HEK293 (cell line): ENCODE results near the gene SCN7A.

ENCODE experiments used
- CTCF ChIA-PET: fragments of 350-600 bp; formaldehyde crosslinking; extraction: SDS; loops from one replicate; lab custom pipeline; 2021; ENCODE audit warnings: antibody characterized with exemption; lab: Yijun Ruan, JAX
- POLR2A ChIA-PET: fragments of 300-600 bp; formaldehyde crosslinking; extraction: SDS; loops from one replicate; lab custom pipeline; 2020; ENCODE audit warnings: antibody characterized with exemption, inconsistent platforms; lab: Yijun Ruan, JAX
- H3K27ac ChIP-seq: fragments of 200-500 bp; sonication (Bioruptor generic); 2 replicates; pipeline ENCODE4 v1.5.1; 2014; ENCODE audit warnings: low read depth, low read length, control low read depth, inconsistent platforms; ENCODE audit errors: extremely low read depth
- H3K36me3 ChIP-seq, 2 experiments: fragments of 200-500 bp in 1 of 2; sonication (Bioruptor generic) in 1 of 2; 1 replicate in 1 of 2; 2 replicates in 1 of 2; pipeline ENCODE4 v1.5.1; 2014 to 2017; ENCODE audit warnings: inconsistent platforms in 2 of 2, low read length in 2 of 2; ENCODE audit not compliant: control insufficient read depth in 2 of 2, insufficient read depth in 1 of 2
- H3K4me1 ChIP-seq: fragments of 200-500 bp; sonication (Bioruptor generic); 2 replicates; pipeline ENCODE4 v1.5.1; 2014; ENCODE audit warnings: mild to moderate bottlenecking, low read length, inconsistent platforms; ENCODE audit not compliant: control insufficient read depth, insufficient read depth
- H3K4me3 ChIP-seq: 2 replicates; pipeline ENCODE4 v1.5.1; 2011; ENCODE audit warnings: low read depth, mild to moderate bottlenecking, control low read depth, low read length, moderate library complexity
- H3K9me3 ChIP-seq: fragments of 200-500 bp; sonication (Bioruptor generic); 2 replicates; pipeline ENCODE4 v1.5.1; 2014; ENCODE audit warnings: low read depth, low read length, inconsistent platforms; ENCODE audit not compliant: control insufficient read depth, insufficient read depth
- CTCF ChIP-seq: fragments of 450-650 bp; formaldehyde crosslinking; IDR thresholded peaks from 2 replicates; pipeline ENCODE4 v1.5.1; 2016; ENCODE audit warnings: missing biosample characterization, missing genetic modification characterization
- EGR2 ChIP-seq: fragments of 450-650 bp; formaldehyde crosslinking; IDR thresholded peaks from 2 replicates; pipeline ENCODE4 v1.5.1; 2016; ENCODE audit warnings: low read depth, missing biosample characterization, missing genetic modification characterization
- GLI4 ChIP-seq: fragments of 450-650 bp; formaldehyde crosslinking; IDR thresholded peaks from 2 replicates; pipeline ENCODE4 v1.5.1; 2016; ENCODE audit warnings: missing biosample characterization, missing genetic modification characterization
- HOXA7 ChIP-seq: sonication (generic); formaldehyde crosslinking; IDR thresholded peaks from 2 replicates; pipeline ENCODE4 v1.8.1; 2022; ENCODE audit warnings: missing genetic modification reagents, borderline replicate concordance
- KLF7 ChIP-seq: fragments of 450-650 bp; formaldehyde crosslinking; IDR thresholded peaks from 2 replicates; pipeline ENCODE4 v1.5.1; 2016; ENCODE audit warnings: missing biosample characterization, missing genetic modification characterization, borderline replicate concordance
- SETDB1 ChIP-seq: IDR thresholded peaks from one replicate; pipeline ENCODE4 v1.6.1; 2017; ENCODE audit warnings: mild to moderate bottlenecking, low read length, moderate library complexity, mixed read lengths; ENCODE audit not compliant: insufficient read length
- TRIM28 ChIP-seq: IDR thresholded peaks from 2 replicates; pipeline ENCODE4 v1.6.1; 2011; ENCODE audit warnings: low read length, control low read depth, borderline replicate concordance
- ZBTB17 ChIP-seq: fragments of 450-650 bp; formaldehyde crosslinking; IDR thresholded peaks from 2 replicates; pipeline ENCODE4 v1.5.1; 2016; ENCODE audit warnings: missing biosample characterization, missing genetic modification characterization
- ZBTB48 ChIP-seq: fragments of 450-650 bp; formaldehyde crosslinking; IDR thresholded peaks from 2 replicates; pipeline ENCODE4 v1.5.1; 2016; ENCODE audit warnings: missing biosample characterization, missing genetic modification characterization
- ZFHX2 ChIP-seq: fragments of 450-650 bp; formaldehyde crosslinking; conservative IDR thresholded peaks from 2 replicates; pipeline ENCODE4 v1.5.1; 2016; ENCODE audit warnings: missing biosample characterization, missing genetic modification characterization
- ZNF302 ChIP-seq: fragments of 450-650 bp; formaldehyde crosslinking; IDR thresholded peaks from 2 replicates; pipeline ENCODE4 v1.5.1; 2016; ENCODE audit warnings: missing biosample characterization, missing genetic modification characterization, low read depth
- ZNF341 ChIP-seq: fragments of 450-650 bp; formaldehyde crosslinking; IDR thresholded peaks from 2 replicates; pipeline ENCODE4; 2016; ENCODE audit warnings: low read depth, missing biosample characterization, missing genetic modification characterization
- ZNF561 ChIP-seq: fragments of 450-650 bp; IDR thresholded peaks from 2 replicates; pipeline ENCODE4 v1.5.1; 2018; ENCODE audit warnings: missing biosample characterization, missing genetic modification characterization, borderline replicate concordance
- ZNF624 ChIP-seq: fragments of 450-650 bp; formaldehyde crosslinking; IDR thresholded peaks from 2 replicates; pipeline ENCODE4 v1.5.1; 2017; ENCODE audit warnings: missing biosample characterization, missing genetic modification characterization
- ZNF654 ChIP-seq: fragments of 450-650 bp; formaldehyde crosslinking; IDR thresholded peaks from 2 replicates; pipeline ENCODE4 v1.5.1; 2016; ENCODE audit warnings: low read depth, missing biosample characterization, missing genetic modification characterization
- TF ChIP-seq, protein P1 (sequence below): fragments of 450-650 bp; formaldehyde crosslinking; IDR thresholded peaks from 2 replicates; pipeline ENCODE4 v1.5.1; 2016; ENCODE audit warnings: missing biosample characterization, missing genetic modification characterization, borderline replicate concordance
- TF ChIP-seq, protein P2 (sequence below): fragments of 450-650 bp; formaldehyde crosslinking; IDR thresholded peaks from 2 replicates; pipeline ENCODE4 v1.5.1; 2016; ENCODE audit warnings: missing biosample characterization, missing genetic modification characterization

The SCN7A gene

DNA sequence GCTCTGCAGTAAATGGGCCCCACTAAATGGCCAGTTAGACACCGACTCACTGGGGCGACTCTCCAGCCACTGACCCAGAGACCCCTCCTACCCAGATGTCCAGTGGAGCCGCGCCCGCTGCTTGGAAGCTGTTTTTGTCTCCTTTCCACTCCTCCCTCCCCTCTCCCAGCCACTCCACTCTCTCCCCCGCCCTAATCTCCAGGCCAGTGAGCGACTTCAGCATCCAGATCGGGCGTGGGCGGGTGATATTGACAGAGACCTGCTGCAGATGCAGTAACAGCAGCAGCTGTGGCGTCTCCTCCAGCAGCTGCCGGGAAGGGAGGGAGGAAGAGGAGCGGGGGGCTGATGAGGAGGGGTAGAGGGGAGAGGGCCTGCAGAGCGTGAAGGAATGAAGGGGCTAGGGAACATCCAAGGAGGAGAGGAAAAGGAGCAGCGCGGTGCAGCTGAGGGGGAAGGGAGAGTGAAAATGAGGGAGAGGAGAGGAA, at the start of gene SCN7A:
TSS of gene SCN7A (minus strand) at position 110 of the 485 bp plus-strand sequence. CDS start 16,553 bp downstream, outside the sequence.
- CTCF ChIA-PET, result no interaction called here

DNA sequence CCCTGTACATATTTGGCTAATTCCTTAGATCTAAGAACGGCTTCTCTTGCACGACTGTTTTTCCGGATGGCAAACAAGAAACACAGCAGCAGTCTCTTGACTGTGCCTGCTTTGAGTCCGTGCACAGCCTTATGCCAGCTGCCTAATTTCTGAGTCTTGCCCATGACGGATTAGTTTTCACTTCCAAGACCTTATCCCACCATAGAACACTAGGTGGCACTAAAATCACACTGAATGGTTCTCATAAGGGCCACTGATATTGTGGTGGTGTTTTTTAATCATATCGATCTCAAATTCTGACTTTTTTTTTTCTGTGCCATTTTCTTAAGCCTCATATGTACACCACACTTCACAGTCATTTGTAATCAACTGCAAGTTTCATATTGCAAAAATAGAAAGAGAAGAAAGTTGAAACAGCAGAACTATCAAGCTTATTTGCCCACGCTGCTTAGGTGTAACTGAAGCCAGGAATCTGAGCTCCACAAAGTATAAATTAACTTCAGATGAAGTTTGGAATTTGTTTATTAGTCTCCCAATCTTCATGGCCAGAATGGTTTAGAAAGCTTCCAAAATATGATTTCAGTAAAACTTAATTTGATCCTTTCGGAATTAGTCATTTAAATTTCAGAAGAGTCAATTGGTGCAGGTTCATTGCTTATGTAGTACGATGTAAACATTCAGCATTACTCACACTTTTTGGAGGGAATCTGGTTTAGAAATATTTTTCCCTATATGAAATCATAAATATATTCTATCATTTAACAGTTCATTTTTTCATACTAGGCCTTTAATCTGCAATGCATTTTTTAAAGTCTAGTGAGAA, 45.5 kb upstream of the SCN7A start:
- Histone ChIP-seq H3K36me3 (no peaks in the 10 kb centered on the region), H3K4me1 (no peaks in the 10 kb centered on the region), H3K27ac (no peak overlapping the region), H3K4me3 (no peak overlapping the region), H3K9me3 (no peaks in the 10 kb centered on the region)
- TF ChIP-seq ZNF624 (tag by site-specific recombination) (no peak), CTCF (tag by site-specific recombination) (peak; percentile 73), ZNF654 (tag by site-specific recombination) (peak; percentile 91)
- POLR2A ChIA-PET, result no interaction called here
- CTCF ChIA-PET, result interaction anchor here (0.6 to 1.6 kb wide), 24 partner anchors 54 to 1643 kb away, joined by 3 to 7 read pairs (median 4); no protein-coding TSS in a partner anchor

More for the DNA sequence above, at the start of gene SCN7A:
- POLR2A ChIA-PET, result no interaction called here
- Histone ChIP-seq H3K4me3 (peak within 1 kb of the TSS; percentile 35), H3K4me1 (no peaks in the 10 kb centered on the region), H3K27ac (no peak within 1 kb of the TSS), H3K9me3 (no peaks in the 10 kb centered on the region)
- TF ChIP-seq ZFHX2 (tag by site-specific recombination) (peak; percentile 75), ZNF341 (tag by site-specific recombination) (peak; percentile 68), EGR2 (peak; percentile 55), ZBTB17 (tag by site-specific recombination) (peak; percentile 67), ZBTB48 (tag by site-specific recombination) (peak; percentile 41; the same call in 1 of the 2 replicates), HOXA7 (CRISPR knock-in tag) (no peak)
- TF ChIP-seq, protein P1, sequence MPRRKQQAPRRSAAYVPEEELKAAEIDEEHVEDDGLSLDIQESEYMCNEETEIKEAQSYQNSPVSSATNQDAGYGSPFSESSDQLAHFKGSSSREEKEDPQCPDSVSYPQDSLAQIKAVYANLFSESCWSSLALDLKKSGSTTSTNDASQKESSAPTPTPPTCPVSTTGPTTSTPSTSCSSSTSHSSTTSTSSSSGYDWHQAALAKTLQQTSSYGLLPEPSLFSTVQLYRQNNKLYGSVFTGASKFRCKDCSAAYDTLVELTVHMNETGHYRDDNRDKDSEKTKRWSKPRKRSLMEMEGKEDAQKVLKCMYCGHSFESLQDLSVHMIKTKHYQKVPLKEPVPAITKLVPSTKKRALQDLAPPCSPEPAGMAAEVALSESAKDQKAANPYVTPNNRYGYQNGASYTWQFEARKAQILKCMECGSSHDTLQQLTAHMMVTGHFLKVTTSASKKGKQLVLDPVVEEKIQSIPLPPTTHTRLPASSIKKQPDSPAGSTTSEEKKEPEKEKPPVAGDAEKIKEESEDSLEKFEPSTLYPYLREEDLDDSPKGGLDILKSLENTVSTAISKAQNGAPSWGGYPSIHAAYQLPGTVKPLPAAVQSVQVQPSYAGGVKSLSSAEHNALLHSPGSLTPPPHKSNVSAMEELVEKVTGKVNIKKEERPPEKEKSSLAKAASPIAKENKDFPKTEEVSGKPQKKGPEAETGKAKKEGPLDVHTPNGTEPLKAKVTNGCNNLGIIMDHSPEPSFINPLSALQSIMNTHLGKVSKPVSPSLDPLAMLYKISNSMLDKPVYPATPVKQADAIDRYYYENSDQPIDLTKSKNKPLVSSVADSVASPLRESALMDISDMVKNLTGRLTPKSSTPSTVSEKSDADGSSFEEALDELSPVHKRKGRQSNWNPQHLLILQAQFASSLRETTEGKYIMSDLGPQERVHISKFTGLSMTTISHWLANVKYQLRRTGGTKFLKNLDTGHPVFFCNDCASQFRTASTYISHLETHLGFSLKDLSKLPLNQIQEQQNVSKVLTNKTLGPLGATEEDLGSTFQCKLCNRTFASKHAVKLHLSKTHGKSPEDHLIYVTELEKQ (tag by site-specific recombination), result no peak
- TF ChIP-seq, all 188 proteins: peak for 5
- no peaks in the 10 kb centered on the region for H3K36me3 ChIP-seq

DNA sequence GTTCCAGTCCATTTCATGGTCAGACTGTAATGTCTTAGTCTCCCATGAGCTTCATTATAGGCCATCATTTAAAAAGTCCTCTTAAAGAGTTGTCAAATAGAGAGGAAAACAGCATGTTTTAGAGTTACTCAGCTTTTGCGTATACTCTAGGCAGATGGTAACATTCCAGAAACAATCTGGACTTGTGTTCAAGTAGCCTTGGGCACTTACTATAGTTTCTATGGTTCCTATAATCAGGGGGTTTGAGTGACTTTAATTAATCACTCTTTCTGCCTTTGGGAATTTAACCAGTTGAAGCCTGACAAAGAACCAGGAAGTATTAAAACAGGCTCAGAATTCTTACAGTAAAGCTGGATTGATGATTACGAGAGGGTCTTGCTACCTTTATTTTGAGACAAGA, 42.1 kb upstream of the SCN7A start:
- CTCF ChIA-PET, result interaction anchor here (0.6 to 1.0 kb wide), 2 partner anchors 409 to 676 kb away, joined by 3 to 4 read pairs; no protein-coding TSS in a partner anchor
- Histone ChIP-seq H3K27ac (no peak overlapping the region), H3K4me3 (no peak overlapping the region), H3K4me1 (no peaks in the 10 kb centered on the region), H3K36me3 (no peaks in the 10 kb centered on the region), H3K9me3 (no peaks in the 10 kb centered on the region)
- TF ChIP-seq, protein P2, sequence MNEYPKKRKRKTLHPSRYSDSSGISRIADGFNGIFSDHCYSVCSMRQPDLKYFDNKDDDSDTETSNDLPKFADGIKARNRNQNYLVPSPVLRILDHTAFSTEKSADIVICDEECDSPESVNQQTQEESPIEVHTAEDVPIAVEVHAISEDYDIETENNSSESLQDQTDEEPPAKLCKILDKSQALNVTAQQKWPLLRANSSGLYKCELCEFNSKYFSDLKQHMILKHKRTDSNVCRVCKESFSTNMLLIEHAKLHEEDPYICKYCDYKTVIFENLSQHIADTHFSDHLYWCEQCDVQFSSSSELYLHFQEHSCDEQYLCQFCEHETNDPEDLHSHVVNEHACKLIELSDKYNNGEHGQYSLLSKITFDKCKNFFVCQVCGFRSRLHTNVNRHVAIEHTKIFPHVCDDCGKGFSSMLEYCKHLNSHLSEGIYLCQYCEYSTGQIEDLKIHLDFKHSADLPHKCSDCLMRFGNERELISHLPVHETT, result no peak
- TF ChIP-seq GLI4 (tag by site-specific recombination) (no peak), TRIM28 (no peak), ZNF302 (no peak), SETDB1 (no peak), KLF7 (no peak), ZNF561 (tag by site-specific recombination) (no peak)
- POLR2A ChIA-PET, result no interaction called here
